ENCODE data around the gene KIF16B.

DNA sequence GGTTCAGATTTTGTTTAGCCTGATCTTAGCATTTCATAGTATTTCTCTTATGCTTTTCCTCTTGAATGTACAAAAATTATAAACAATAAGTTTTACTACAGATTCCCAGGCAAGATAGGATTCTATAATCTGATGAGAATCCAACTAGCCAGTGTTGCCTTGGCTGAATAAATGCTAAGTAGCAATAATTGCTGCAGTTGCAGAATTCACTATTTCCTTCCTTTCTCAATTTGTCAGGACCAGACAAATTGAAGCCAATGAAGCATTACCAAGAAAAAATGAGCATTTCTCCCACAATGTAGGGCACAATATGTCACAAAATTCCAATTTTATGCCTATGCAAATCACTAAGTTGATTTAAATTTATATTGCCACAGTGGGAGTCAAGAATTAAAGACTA lies 260.2 kb downstream of the KIF16B start:
- no peak for TF ChIP-seq FOSL1 (IDR thresholded peaks at IDR 0.05; ENCODE audit: insufficient read depth, low read depth, low read length)
- TF ChIP-seq SIN3A (conservative IDR thresholded peaks at IDR 0.05 in 1 of 2, IDR thresholded peaks at IDR 0.05 in 1 of 2; ENCODE audit: low read depth in 1 of 2, low read length in 2 of 2), result no peak
- TF ChIP-seq EP300 (IDR thresholded peaks at IDR 0.05; ENCODE audit: borderline replicate concordance in 1 of 2, low read depth in 2 of 2, low read length in 2 of 2), result no peak
- no peak for TF ChIP-seq SRF (IDR thresholded peaks at IDR 0.05; ENCODE audit: low read depth, low read length)
- TF ChIP-seq RXRA (IDR thresholded peaks at IDR 0.05; ENCODE audit: insufficient read depth, low read depth, low read length), result no peak
- TF ChIP-seq, protein P1, sequence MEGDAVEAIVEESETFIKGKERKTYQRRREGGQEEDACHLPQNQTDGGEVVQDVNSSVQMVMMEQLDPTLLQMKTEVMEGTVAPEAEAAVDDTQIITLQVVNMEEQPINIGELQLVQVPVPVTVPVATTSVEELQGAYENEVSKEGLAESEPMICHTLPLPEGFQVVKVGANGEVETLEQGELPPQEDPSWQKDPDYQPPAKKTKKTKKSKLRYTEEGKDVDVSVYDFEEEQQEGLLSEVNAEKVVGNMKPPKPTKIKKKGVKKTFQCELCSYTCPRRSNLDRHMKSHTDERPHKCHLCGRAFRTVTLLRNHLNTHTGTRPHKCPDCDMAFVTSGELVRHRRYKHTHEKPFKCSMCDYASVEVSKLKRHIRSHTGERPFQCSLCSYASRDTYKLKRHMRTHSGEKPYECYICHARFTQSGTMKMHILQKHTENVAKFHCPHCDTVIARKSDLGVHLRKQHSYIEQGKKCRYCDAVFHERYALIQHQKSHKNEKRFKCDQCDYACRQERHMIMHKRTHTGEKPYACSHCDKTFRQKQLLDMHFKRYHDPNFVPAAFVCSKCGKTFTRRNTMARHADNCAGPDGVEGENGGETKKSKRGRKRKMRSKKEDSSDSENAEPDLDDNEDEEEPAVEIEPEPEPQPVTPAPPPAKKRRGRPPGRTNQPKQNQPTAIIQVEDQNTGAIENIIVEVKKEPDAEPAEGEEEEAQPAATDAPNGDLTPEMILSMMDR (IDR thresholded peaks at IDR 0.05; ENCODE audit: control extremely low read depth in 1 of 3, insufficient read depth in 1 of 3, low read depth in 1 of 3, low read length in 3 of 3), result no peak
- no peak for TF ChIP-seq CHD1 (IDR thresholded peaks at IDR 0.05; ENCODE audit: low read depth, low read length)

Measured in H1 (cell line).